ENCODE measurements around the gene STMND1. TPM values are rescaled to one million over a fixed set of nuclear protein-coding genes. Genes with fewer than 3 reads are reported as not detected.
A peak's percentile ranks its signal among the peaks of the same experiment; 100 is the strongest.

Gene STMND1
- total RNA-seq, 1 donor from 2014 or later = not detected

- no peak for TF ChIP-seq CTCF (conservative IDR thresholded peaks at IDR 0.05; ENCODE audit: low read depth, low read length)
- H3K4me3 ChIP-seq (ENCODE audit: low read depth, low read length) = no peak overlapping the region
- no peak for DNase-seq (ENCODE audit: low read depth)
Measured at GRCh38 chr6:17083397-17083796, 18.5 kb upstream of the STMND1 start.

- DNase-seq (ENCODE audit: low read depth) = peak; percentile 13
- H3K4me3 ChIP-seq (ENCODE audit: low read depth, low read length) = no peak overlapping the region
- peak; percentile 73 for TF ChIP-seq CTCF (conservative IDR thresholded peaks at IDR 0.05; ENCODE audit: low read depth, low read length)
Measured at GRCh38 chr6:17086469-17086868, 15.4 kb upstream of the STMND1 start.

GRCh38 chr6:17088091-17088611 is 13.7 kb upstream of the STMND1 start:
- no peak overlapping the region for H3K4me3 ChIP-seq (ENCODE audit: low read depth, low read length)
- DNase-seq (ENCODE audit: low read depth) = no peak
- no peak for TF ChIP-seq CTCF (conservative IDR thresholded peaks at IDR 0.05; ENCODE audit: low read depth, low read length)

- TF ChIP-seq CTCF (conservative IDR thresholded peaks at IDR 0.05; ENCODE audit: low read depth, low read length) = peak; percentile 39
- H3K4me3 ChIP-seq (ENCODE audit: low read depth, low read length) = no peak overlapping the region
- no peak for DNase-seq (ENCODE audit: low read depth)
Measured at GRCh38 chr6:17091122-17091521, 10.7 kb upstream of the STMND1 start.

- DNase-seq (ENCODE audit: low read depth) = no peak
- peak; percentile 37 for TF ChIP-seq CTCF (conservative IDR thresholded peaks at IDR 0.05; ENCODE audit: low read depth, low read length)
- no peak overlapping the region for H3K4me3 ChIP-seq (ENCODE audit: low read depth, low read length)
Measured at GRCh38 chr6:17093686-17094085, 8.2 kb upstream of the STMND1 start.

- no peak for TF ChIP-seq CTCF (conservative IDR thresholded peaks at IDR 0.05; ENCODE audit: low read depth, low read length)
- H3K4me3 ChIP-seq (ENCODE audit: low read depth, low read length) = no peak overlapping the region
- no peak for DNase-seq (ENCODE audit: low read depth)
Measured at GRCh38 chr6:17096096-17096495, 5.8 kb upstream of the STMND1 start.

- no peak overlapping the region for H3K4me3 ChIP-seq (ENCODE audit: low read depth, low read length)
- no peak for TF ChIP-seq CTCF (conservative IDR thresholded peaks at IDR 0.05; ENCODE audit: low read depth, low read length)
- no peak for DNase-seq (ENCODE audit: low read depth)
Measured at GRCh38 chr6:17096652-17097051, 5.2 kb upstream of the STMND1 start.
